ENCODE results near the gene PPP6R1.

Gene PPP6R1

DNA sequence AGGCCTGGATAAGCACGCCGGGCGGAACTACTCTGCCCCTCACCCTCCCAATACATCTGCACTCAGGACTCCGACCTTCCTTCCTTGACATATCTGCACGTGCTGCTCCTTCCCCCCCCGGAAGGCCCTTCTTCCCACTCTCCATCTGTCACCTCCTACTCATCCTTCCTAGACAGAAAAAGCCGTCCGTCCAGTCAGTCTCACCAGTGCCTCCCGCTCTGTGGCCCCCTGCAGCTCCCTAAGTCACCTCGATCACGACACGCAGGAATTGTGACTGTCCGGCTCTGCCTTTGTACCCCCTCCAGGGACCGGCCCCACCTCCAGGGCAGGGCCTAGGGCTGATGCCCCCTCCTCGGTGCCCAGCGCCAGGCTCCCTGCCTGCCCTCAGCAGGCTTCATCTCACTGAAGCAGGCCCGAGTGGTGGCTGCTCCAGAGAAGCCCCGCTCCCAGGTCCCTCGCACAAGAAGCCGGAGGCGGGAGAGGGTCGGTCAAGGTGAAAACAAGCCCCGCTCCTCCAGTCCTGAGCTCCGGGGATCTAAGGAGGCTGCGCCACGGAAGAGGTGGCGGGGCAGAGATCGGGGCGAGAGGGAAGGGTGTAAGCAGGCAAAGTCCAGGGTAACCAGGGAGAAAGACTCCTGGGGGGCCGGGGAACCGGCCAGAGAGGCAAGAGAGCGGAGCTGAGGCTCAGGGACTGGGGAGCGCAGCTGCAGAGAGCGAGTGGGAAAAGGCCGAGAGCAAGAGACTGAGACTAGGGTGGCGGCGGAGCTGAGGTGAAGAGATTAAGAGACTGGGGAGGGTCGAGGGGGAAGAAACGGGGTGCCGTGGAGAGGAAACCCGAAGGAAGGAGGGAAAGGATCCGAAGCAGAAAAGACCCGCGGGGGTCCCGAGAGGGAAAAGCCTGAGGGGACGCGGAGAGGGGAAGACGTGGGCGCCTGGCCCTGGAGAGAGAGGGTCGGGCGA is 1.1 kb downstream of the PPP6R1 start:
- DNase-seq (ENCODE audit: low read depth, low spot score) = no peak

DNA sequence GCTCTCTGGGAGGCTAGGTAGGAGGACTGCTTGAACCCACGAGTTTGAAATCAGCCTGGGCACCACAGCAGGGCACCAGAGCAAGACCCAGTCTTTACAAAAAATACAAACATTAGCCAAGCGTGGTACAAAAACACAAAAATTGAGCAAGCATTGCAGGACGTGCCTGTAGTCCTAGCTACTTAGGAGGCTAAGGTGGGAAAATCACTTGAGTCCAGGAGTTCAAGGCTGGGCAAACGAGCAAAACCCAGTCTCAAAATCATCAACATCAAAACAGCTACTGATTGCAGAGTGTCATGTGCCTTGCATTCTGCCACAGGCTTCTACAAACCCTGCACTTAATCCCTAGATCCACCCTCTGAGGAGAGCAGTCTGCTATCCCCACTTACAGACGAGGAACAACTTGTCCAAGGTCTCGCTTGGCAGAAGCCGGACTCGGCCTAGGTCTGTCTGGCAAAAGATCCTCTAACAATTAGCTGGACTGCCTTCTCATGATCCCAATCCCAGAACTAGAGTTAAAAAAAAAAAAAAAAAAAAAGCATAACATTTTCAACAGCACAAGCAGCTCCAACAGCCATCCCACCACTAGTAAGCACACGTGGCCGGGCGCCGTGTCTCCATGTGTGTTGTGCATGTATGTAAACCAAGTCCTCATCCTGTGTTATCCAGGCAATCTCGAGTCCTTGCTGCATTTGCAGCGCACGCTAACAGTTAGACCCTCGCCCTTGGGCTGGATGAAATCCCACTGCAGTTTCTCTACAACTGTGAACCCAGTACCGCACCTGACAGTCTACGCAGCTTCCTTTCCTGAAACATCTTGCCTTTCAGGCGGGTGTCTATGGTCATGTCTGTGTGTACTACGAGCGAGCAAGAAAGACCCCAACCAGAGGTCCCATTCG is 2.0 kb downstream of the PPP6R1 start:
- DNase-seq (ENCODE audit: low read depth, low spot score) = no peak

DNA sequence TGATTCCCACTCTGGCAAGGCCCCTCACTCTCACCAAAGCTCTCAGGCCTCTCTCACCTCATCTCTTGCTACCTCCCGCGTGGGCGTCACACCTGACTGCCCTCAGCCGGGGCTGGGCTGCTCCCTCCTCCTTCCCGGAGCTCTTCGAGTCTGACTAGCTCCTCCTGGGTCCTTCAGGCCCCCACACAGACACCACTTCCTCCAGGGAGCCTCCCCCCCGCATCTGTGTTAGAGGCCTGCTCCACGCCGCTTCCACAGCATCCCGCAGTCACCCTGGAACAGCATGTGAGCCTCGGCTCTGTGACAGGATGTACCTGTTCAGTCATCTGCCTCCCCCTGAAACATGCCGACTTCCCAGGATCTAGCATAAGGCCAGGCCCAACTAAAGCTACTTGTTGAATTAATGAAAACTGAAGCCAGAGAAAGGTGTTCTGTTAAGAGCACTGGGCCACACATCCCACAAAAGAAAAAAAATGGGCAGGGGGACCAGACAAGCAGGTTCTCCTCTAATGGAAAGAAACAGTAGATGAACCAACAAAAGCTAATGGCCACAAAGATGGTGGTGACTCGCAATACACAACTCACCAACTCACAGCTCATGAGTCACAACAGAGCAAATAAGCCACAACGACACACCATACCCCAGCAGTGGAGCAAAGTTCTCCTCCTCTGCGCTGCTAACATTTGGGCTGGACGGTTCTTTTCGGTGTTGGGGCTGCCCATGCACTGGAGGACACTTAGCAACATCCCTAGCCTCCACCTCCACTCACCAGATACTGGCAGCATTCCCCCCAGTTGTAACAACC is 3.0 kb downstream of the PPP6R1 start:
- DNase-seq (ENCODE audit: low read depth, low spot score) = no peak

DNA sequence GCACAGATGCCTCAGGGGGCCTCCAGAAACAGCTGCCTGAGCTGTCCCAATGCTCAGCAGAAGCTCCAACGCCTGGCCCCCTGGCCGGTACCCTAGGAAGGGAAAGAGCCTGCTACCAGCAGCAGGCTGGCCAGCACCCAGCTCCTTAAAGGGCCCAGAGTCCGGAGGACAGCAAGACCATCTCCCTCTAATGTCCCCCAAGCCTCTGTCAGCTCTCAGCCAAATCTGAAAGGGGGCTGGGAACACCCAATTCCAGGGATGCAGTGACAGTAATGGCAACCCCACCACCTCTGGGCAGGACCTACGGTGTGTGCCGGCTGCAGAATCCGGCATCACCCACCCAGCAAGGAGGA is 4.2 kb downstream of the PPP6R1 start:
- no peak for DNase-seq (ENCODE audit: low read depth, low spot score)

DNA sequence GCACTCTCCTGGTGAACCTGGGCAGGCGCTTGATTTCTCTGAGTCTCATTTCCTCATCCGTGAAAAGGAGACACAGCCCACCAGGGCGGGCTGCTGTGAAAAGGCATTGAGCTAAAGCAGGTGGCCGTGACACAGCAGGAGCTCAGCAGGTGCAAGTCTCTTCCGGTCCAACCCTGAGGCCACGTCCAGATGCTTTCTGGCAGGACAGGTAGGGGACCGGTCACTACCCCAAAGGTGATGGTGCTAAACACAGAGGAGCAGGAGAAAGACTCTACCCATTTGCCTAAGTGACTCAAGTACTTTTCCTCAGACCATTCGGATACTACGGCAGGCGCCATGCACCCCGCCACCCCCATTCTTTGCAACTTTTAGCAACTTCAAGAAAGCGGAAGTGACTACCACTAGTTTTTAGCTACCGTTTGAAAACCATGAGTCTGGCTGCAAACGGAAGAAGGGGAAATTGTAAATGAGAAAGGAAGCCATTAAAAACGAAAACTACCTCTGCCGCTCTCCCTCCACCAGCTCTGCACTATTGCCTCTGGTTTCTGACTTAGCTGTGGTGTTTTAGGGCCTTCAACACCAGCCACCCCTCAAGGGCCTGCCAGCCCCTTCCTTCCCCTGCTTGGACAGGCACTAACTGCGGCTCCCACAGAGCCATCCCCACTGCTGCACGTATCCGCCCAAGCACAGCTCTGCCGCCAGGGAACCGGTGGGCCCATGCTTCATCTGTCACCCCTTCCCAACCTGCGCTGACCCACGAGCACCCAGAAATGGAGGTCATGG is 4.8 kb downstream of the PPP6R1 start:
- no peak for DNase-seq (ENCODE audit: low read depth, low spot score)

DNA sequence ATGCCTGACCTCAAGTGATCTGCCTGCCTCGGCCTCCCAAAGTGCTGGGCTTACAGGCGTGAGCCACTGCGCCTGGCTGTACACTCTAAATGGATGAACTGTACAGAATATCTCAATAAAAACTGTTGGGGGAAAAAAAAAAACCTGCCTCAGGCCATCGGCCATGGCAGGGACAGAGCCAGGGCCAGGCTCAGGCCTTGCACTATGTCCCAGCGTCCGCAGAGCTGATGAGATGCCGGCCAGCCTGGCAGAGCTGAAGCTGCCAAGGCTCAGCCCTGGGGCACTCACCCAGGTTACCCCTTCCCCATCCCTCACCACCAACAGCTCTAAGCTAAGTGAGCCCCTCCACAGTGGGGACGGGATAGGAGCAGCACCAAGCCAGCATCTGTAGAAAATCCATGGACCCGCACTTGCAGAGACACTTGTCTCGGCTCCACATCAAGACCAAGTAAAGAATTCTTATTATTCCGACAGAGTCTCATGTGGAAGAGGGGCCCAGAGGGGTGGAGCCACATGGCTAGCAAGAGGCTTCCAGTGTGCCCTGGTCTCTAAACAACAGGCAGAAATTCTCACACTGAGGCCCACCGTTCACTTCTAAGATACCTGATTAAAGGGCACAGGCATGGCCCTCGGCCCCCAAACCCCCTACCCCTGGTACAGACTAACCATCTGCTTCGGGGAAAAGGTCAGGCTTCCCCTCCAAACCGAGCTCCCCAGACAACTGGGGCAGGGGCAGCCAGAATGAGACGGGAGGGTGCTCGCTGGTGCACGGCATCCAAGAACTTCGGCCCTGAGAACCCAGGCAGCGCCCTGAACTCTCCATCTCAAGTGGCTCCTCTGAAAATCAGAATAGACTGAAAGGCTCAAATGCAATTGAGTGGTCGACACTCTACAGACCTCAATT is 5.8 kb downstream of the PPP6R1 start:
- DNase-seq (ENCODE audit: low read depth, low spot score) = no peak

DNA sequence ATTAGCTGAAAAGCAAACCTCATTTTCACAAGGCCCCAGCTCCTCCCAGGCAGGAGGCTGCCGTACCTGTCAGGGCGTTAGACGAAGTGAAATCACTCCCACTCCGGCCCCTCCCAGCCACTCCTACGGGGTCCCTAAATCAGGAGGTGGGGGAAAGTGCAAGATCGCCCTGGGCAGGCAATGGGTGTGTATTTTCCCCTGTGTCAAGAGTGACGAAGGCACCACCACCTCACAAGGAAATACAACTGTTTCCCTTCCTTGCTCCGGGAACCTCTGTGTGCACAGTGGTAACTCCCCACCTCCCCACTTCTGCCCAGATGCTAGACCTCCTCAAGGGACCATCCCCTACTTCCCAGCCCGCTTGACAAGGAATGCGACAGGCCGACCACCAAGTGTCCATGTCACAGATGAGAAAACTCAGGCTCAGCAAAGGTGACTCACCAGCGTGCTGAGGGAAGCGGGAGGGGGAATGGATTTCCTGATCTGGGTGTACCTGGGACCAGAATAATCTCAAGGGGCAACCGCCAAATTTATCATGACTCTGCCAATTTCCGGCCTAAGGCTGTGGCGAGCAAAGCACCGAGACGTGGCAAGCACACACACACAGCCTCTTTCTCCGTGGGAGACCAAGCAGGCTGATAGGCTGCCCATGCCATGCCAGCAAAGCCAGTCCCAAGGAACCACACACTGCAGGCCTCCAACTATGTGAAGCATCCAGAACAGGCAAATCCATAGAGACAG is 7.3 kb downstream of the PPP6R1 start:
- no peak for DNase-seq (ENCODE audit: low read depth, low spot score)

DNA sequence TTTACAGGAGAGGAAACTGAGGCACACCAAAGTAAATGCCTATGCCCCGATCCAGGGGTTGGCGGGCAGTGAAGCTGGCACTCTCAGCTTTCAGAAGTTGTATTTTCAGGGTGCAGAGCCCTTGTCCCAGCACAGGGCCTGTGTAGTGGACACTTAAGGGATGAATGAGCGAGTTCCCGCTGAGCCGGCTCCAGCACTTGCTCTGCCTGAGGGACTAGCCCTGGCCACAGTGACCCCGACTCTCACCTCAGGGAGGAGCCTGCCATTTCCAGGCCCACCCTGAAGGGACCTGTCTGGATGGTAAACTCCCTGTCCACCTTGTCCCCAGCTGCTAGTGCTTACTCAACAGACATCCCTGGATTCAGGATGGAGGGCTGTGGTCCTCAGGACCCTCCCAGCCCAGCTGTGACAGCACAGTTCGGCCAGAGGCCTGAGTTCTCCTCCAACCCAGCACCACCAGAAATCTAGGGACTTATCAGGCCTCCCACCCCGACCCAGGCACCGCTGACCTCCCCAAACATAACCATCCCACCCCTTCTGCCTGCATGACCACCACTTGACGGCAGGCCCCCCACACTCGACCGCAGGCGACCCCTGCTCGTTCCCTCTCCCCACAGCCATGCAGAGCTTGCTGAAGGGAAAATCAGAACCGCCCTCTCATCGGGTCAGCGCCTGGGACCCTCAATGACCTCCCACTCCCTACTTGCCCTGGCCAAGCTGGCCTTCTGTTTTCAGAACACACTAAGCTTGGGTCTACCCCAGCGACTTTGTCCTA is 8.4 kb downstream of the PPP6R1 start:
- no peak for DNase-seq (ENCODE audit: low read depth, low spot score)

DNA sequence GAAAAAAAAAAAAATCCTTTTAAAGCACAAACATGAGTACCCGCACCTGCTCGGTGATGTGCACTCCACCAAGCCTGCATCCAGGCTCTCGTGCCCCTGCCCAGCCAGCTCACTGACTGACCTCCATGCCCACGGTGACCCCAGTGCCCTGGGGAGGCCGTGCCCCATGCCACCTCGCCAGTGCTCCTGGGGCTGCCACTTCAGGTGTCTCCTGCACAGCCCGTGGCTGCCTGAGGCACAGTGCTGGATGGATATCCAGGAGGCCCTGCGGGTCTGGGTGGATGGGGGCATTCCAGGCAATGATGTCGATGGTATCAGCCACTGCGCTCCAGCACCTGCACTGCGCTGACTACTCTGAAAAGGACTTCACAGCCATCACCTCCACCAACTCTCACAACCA is 9.0 kb downstream of the PPP6R1 start:
- no peak for DNase-seq (ENCODE audit: low read depth, low spot score)

DNA sequence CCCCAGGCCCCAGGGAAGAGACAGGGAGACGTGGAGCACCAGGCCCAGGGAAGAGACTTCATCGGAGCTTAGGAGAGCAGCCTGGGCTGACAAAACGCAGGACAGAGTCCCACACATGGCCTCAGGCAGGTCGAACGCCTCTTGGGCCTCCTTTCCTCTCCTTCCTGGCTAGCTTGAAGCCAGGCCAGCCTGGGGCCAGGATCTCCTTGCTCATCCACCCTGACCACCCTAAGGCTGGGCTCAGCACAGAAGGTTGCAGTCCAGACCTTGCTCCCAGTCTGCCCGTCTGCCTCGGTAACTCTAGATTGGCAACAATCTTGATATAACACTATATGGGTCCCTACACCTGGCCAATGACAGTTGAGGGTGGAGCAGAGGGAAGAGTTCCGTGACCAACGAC is 10.1 kb downstream of the PPP6R1 start:
- DNase-seq (ENCODE audit: low read depth, low spot score) = no peak

DNA sequence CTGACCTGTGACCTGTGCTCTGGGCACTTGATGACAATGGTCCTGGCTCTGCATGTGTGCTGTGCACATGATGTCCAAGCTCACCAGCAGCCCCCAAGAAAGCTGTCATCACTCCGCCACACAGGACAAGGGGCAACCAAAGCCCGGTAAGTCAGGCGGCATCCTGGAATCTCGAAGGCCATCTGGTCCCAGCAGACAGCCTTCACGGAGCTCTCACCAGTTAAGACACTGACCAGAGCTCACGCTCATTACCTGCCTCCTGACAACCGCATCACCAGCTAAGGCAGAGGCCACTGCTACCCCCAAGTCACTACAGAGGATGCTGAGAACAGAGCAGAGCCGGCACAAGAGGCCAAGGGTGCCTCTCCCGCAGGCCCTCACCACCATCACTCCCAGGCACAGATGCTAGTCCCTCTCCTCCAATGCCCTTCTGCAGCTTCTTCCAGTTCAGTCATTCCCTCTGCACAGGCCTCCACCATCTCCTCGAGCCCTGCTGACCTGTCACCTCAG is 10.6 kb downstream of the PPP6R1 start:
- no peak for DNase-seq (ENCODE audit: low read depth, low spot score)

DNA sequence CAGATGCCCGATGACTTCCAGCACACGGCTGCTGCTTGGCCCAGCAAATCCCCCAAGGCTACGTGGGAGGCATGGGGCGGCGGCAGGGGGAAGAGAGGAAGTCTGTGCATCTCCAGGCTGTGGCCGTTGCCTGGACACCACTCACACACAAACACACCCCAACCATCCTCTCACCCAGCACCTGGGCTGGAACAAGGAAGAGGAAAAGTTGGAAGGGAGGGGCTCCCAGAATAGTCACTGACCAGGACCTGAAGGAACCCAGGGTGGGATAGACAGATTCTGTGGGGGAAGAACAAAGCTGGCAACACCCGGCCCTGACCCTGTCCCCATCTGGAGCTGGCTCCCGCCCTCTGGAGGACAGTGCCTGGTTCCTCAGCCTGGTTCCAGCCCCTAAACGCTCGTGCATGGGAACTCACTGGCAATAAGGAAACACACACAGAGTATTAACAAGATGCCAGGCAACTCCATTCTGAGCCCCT is 11.2 kb downstream of the PPP6R1 start:
- no peak for DNase-seq (ENCODE audit: low read depth, low spot score)

DNA sequence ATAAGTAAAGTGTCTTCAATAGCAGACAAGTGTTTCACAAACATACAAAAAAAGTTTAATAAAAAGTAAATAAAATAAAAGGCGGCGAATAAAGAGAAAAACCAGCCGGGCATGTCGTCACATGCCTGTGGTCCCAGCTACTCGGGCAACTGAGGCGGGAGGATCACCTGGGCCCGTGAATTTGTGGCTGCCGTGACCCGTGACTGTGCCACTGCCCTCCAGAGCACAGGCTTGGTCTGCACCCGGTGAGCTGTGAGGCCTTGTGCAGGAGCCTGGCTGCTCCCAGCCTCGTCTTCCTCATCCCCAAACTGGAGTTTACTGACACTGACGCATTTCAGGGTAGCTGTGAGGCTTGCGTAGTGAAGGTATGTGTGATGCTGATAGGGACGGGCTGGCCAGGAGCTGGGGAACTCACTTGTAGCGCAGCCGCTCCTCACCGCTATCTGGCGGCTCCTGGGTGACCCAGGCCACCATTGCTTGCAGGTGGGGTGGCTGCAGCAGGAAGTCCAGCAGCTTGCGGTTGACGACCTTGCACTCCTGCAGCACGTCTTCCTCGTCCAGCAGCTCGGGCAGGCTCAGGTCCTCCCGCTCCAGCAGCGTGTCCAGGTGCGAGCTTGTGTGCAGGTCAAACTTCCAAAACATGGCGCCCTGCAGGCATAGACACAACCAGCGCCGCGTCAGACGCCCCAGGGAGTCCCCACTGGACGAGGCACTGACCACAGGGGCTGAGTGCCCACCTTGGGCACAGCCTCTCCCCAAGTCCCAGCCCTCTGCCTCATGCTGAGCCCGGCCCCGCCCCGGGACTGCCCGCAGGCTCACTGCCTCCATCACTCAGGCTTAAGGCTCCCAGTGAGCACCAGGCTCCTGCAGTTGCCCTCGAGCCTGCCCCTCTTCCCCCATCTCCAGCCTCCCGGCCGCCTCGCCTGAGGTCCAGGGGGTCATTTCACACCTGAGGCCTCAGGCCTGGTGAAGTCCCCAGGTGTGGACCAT is 12.1 kb downstream of the PPP6R1 start:
- no peak for DNase-seq (ENCODE audit: low read depth, low spot score)

DNA sequence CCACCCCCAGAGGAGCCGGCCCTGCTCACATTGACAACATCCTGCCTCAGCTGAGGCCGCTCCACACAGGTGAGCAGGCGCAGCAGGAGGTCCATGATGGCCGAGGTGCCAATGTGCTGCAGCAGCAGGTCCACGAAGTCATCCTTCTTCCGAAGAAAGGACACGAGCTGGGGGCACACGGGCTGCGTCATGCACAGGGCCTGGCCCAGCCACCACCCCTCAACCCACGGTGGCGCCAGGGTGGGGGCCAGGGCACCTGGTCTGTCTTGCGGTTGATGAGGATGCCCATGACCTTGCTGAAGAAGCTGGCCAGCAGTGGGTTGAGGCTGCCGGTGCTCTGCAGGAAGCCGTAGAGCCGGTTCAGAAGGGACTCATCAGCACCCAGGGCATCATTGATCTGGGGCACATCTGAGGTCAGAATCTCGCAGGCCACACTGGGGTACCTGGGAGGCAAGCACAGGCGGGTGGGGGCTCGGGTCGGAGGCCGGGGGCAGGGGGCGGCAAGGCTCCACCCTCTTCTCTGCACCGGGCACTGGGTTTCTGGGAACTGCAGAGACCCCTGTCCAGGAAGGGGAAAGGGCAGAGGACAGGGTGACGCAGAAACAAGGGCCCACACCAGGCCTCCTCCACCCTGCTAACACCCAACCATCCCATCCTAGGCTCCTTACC is 13.4 kb downstream of the PPP6R1 start:
- DNase-seq (ENCODE audit: low read depth, low spot score) = no peak

DNA sequence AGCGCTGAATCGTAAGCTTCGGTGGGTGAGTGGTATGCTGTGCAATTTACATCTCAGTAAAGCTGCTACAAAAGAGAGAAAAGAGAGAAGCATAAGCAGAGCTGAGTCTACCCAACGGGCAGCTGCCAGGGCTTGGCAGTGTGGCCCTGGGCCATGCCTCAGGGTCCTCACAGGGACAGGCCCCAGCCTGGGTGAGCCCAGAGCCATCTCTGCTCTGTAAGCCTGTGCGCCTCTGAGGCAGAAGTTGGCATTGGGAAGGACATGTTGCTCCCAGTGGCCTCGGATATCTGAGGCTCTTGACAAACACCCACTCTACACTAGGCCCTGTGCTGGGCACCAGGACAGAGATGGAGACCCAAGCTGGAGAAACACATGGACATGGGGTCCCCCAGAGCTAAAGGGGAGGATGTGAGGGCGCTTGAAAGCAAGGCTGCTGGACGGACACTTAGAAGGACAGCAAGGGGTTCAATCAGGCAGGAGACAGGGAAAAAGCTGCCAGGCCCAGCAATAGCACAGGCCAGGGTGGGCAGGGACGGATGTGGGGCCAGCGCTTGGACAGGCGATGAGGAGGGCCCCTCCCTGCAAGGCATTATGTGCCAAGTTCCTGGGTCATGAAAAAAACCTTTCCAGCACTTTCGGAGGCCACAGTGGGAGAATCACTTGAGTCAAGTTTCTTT is 14.7 kb downstream of the PPP6R1 start:
- DNase-seq (ENCODE audit: low read depth, low spot score) = no peak

DNA sequence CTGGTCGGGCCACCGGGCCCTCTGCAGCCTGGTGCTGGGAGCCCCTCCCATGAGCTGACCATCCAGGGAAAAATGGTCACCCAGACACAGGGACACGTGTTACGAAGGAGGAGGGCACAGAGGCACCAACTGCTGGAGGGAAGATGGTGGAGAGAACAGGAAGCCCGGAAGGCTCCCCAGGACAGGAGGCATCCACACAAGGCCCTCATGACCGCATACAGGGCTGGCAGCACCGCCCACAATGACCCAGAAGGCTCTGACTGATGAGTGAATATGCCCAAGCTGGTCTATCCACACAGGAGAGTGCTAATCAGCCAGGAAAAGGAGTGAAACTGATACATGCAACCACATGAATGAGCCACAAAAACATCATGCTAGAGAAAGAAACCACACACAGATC is 16.3 kb downstream of the PPP6R1 start:
- DNase-seq (ENCODE audit: low read depth, low spot score) = no peak

All from smooth muscle cell of the brain vasculature (primary cell).